Smooth muscle cell (in vitro differentiated cells): ENCODE measurements around the gene RASAL1. TPM values are rescaled to one million over a fixed set of nuclear protein-coding genes. Genes with fewer than 3 reads are reported as not detected.
A peak's percentile ranks its signal among the peaks of the same experiment; 100 is the strongest.

Source experiments
- DNase-seq: peaks from one replicate; lab custom pipeline; 2025; ENCODE audit not compliant: unreplicated experiment; lab: John Stamatoyannopoulos, UW
- H2AFZ ChIP-seq: fragments of 200-600 bp; sonication (generic); 2 replicates; pipeline ENCODE4 v1.6.0; 2016; ENCODE audit warnings: antibody characterized with exemption, low read depth, mild to moderate bottlenecking
- H3F3A ChIP-seq: fragments of 200-600 bp; sonication (generic); 2 replicates; pipeline ENCODE4 v1.6.0; 2017; ENCODE audit warnings: antibody characterized with exemption, low read depth
- H3K27ac ChIP-seq: fragments of 200-600 bp; sonication (generic); 2 replicates; pipeline ENCODE4 v1.5.1; 2016; ENCODE audit warnings: low read depth, mild to moderate bottlenecking
- H3K27me3 ChIP-seq: fragments of 200-600 bp; sonication (generic); 2 replicates; pipeline ENCODE4 v1.6.1; 2016; ENCODE audit warnings: low read depth, mild to moderate bottlenecking
- H3K36me3 ChIP-seq: fragments of 200-600 bp; sonication (generic); 2 replicates; pipeline ENCODE4 v1.5.1; 2016; ENCODE audit warnings: low read depth
- H3K4me1 ChIP-seq: fragments of 200-600 bp; sonication (generic); 2 replicates; pipeline ENCODE4 v1.5.1; 2016; ENCODE audit warnings: low read depth
- H3K4me2 ChIP-seq: fragments of 200-600 bp; sonication (generic); 2 replicates; pipeline ENCODE4 v1.6.0; 2016; ENCODE audit warnings: mild to moderate bottlenecking
- H3K4me3 ChIP-seq: fragments of 200-600 bp; sonication (generic); 2 replicates; pipeline ENCODE4 v1.5.1; 2016; ENCODE audit warnings: mild to moderate bottlenecking
- H3K79me2 ChIP-seq: fragments of 200-600 bp; sonication (generic); 2 replicates; pipeline ENCODE4 v1.6.0; 2016; ENCODE audit warnings: low read depth, mild to moderate bottlenecking
- H3K9ac ChIP-seq: fragments of 200-600 bp; sonication (generic); 2 replicates; pipeline ENCODE4 v1.6.0; 2016; ENCODE audit warnings: low read depth
- H3K9me3 ChIP-seq: fragments of 200-600 bp; sonication (generic); replicated peaks from 2 replicates; pipeline ENCODE4 v1.5.1; 2016; ENCODE audit warnings: low read depth
- H4K20me1 ChIP-seq: fragments of 200-600 bp; sonication (generic); 2 replicates; pipeline ENCODE4 v1.6.0; 2016; ENCODE audit warnings: low read depth
- WGBS: methylation state at CpG from one replicate; pipeline ENCODE4 v1.1.7; 2016; ENCODE audit warnings: low lambda C conversion rate; 5-methylcytosine and 5-hydroxymethylcytosine counted together
- polyA plus RNA-seq: library from polyadenylated mRNA; unstranded; fragments of >200 nt; fragmentation: Nextera tagmentation; extraction: Ambion mirVana; gene quantifications from 2 replicates; pipeline ENCODE4 v1.2.1, GENCODE V29; 2016
- total RNA-seq: library from RNA; depleted of rRNA; stranded (reverse); fragments of >200 nt; gene quantifications from 2 replicates; pipeline ENCODE4 v1.2.3, GENCODE V29; 2014
- TF ChIP-seq, protein P1 (sequence below): fragments of 200-600 bp; sonication (generic); IDR thresholded peaks from 2 replicates; pipeline ENCODE4 v1.5.1; 2017; ENCODE audit warnings: borderline replicate concordance, mild to moderate bottlenecking, antibody characterized with exemption; ENCODE audit not compliant: insufficient read depth, poor library complexity, severe bottlenecking

The RASAL1 gene
- total and polyA plus RNA-seq, 2 experiments from 2014 or later, result not detected

DNA sequence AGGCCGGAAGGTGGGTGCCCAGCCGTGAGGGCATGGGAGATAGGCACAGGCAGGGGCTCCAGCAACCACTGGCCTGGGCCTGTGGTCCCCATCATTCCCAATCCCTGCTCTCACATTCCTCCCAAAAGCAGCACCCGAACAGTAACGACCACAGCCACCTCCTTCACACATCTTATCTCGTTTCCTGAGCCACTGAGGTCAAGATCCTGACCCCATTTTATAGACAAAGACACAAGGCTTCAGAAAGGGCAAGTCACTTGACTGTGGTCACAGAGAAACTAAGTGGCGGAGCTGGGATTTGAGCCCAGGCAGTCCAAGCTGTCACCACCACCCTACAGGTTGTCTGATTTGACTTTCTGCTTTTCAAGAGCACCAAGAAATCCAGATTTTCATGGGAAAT lies 40.2 kb downstream of the RASAL1 start:
- Histone ChIP-seq H3K4me1 (peaks cover 7% of the 10 kb centered on the region), H3K79me2 (no peaks in the 10 kb centered on the region), H2AFZ (no peak overlapping the region), H3F3A (no peaks in the 10 kb centered on the region), H3K9me3 (no peaks in the 10 kb centered on the region), H3K4me3 (no peak overlapping the region), H3K4me2 (no peak overlapping the region), H4K20me1 (no peaks in the 10 kb centered on the region), H3K27me3 (peaks cover 36% of the 10 kb centered on the region), H3K9ac (no peak overlapping the region), H3K36me3 (no peaks in the 10 kb centered on the region), H3K27ac (no peak overlapping the region)
- no peak for DNase-seq
- WGBS, result 62% methylated on average over 6 of the region's 6 CpGs
- TF ChIP-seq, protein P1, sequence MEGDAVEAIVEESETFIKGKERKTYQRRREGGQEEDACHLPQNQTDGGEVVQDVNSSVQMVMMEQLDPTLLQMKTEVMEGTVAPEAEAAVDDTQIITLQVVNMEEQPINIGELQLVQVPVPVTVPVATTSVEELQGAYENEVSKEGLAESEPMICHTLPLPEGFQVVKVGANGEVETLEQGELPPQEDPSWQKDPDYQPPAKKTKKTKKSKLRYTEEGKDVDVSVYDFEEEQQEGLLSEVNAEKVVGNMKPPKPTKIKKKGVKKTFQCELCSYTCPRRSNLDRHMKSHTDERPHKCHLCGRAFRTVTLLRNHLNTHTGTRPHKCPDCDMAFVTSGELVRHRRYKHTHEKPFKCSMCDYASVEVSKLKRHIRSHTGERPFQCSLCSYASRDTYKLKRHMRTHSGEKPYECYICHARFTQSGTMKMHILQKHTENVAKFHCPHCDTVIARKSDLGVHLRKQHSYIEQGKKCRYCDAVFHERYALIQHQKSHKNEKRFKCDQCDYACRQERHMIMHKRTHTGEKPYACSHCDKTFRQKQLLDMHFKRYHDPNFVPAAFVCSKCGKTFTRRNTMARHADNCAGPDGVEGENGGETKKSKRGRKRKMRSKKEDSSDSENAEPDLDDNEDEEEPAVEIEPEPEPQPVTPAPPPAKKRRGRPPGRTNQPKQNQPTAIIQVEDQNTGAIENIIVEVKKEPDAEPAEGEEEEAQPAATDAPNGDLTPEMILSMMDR, result no peak

DNA sequence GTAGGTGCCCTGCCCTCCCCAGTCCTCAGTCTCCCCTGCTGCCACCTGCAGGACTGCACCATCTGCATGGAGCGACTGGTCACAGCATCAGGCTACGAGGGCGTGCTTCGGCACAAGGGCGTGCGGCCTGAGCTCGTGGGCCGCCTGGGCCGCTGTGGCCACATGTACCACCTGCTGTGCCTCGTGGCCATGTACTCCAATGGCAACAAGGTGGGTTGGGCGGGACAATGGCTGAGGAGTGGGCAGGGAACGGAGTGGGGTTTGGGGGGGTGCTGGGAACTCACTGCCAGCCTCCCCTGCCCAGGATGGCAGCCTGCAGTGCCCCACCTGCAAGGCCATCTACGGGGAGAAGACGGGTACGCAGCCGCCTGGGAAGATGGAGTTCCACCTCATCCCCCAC lies 40.8 kb downstream of the RASAL1 start:
- no peak overlapping the region for H3K9ac ChIP-seq
- H3K9me3 ChIP-seq, result no peaks in the 10 kb centered on the region
- TF ChIP-seq, protein P1, result no peak
- H3K4me3 ChIP-seq, result no peak overlapping the region
- H3K27me3 ChIP-seq, result peaks cover 39% of the 10 kb centered on the region
- no peak overlapping the region for H3K4me2 ChIP-seq
- DNase-seq, result no peak
- H3K27ac ChIP-seq, result no peak overlapping the region
- no peaks in the 10 kb centered on the region for H3K36me3 ChIP-seq
- peaks cover 7% of the 10 kb centered on the region for H3K4me1 ChIP-seq
- 94% methylated on average over 16 of the region's 16 CpGs for WGBS
- no peaks in the 10 kb centered on the region for H3K79me2 ChIP-seq
- H2AFZ ChIP-seq, result no peak overlapping the region
- H4K20me1 ChIP-seq, result no peaks in the 10 kb centered on the region
- no peaks in the 10 kb centered on the region for H3F3A ChIP-seq

DNA sequence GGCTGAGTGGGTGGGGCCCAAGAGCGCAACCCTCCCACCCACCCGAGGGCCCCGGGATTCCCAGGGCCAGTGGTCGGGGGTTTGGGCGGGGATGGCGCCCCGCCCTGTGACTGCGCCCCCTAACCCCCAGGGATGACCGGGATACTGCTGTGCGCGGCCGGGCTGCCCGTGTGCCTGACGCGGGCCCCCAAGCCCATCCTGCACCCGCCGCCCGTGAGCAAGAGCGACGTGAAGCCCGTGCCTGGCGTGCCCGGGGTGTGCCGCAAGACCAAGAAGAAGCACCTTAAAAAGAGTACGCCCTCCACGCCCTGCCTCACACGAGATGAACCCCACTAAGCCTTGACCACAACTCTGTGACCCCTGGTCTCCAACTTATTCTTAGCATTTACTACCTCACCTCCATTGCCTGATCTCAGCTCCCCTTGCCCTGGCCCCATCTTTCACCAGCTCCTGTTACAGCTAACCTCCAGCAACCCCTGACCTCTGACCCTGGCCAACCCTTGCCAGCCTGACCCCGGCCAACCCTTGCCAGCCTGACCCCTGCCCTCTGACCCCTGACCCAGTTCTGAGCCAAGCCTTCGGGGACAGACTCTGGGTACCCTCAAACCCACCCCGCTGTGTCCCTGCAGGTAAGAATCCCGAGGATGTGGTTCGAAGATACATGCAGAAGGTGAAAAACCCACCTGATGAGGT lies 42.0 kb downstream of the RASAL1 start:
- H3K4me2 ChIP-seq, result peak overlapping the region; percentile 72
- no peaks in the 10 kb centered on the region for H3F3A ChIP-seq
- H4K20me1 ChIP-seq, result no peaks in the 10 kb centered on the region
- no peak overlapping the region for H3K9ac ChIP-seq
- no peaks in the 10 kb centered on the region for H3K79me2 ChIP-seq
- peaks cover 39% of the 10 kb centered on the region for H3K27me3 ChIP-seq
- TF ChIP-seq, protein P1, result no peak
- H3K36me3 ChIP-seq, result no peaks in the 10 kb centered on the region
- H3K9me3 ChIP-seq, result no peaks in the 10 kb centered on the region
- whole genome bisulfite sequencing, result 33% methylated on average over 20 of the region's 32 CpGs
- no peak overlapping the region for H3K27ac ChIP-seq
- no peak overlapping the region for H2AFZ ChIP-seq
- DNase-seq, result no peak
- no peak overlapping the region for H3K4me3 ChIP-seq
- H3K4me1 ChIP-seq, result peaks cover 7% of the 10 kb centered on the region
